ENCODE measurements around the gene FAM9A.

DNA sequence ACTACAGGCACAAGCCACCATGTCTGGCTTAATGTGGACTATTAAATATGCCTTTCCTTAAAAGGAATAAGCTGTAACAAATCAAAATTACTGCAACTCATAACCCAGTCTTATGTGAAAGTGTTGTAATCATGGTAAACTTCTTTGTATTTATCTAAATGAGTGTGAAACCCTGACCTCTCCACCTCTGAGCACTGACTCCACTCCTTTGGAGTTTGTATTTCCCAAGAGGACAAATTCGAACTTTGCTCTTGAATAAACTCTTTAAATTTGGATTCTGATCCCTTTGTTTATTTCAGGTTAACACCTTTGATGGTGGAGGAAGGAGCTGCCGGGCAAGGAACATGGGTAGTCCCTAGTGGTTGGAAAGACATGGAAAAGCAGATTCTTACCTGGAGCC lies 48.3 kb upstream of the FAM9A start:
- no peak for TF ChIP-seq ISL1 (CRISPR knock-in tag; IDR thresholded peaks at IDR 0.05)
- TF ChIP-seq, protein P1, sequence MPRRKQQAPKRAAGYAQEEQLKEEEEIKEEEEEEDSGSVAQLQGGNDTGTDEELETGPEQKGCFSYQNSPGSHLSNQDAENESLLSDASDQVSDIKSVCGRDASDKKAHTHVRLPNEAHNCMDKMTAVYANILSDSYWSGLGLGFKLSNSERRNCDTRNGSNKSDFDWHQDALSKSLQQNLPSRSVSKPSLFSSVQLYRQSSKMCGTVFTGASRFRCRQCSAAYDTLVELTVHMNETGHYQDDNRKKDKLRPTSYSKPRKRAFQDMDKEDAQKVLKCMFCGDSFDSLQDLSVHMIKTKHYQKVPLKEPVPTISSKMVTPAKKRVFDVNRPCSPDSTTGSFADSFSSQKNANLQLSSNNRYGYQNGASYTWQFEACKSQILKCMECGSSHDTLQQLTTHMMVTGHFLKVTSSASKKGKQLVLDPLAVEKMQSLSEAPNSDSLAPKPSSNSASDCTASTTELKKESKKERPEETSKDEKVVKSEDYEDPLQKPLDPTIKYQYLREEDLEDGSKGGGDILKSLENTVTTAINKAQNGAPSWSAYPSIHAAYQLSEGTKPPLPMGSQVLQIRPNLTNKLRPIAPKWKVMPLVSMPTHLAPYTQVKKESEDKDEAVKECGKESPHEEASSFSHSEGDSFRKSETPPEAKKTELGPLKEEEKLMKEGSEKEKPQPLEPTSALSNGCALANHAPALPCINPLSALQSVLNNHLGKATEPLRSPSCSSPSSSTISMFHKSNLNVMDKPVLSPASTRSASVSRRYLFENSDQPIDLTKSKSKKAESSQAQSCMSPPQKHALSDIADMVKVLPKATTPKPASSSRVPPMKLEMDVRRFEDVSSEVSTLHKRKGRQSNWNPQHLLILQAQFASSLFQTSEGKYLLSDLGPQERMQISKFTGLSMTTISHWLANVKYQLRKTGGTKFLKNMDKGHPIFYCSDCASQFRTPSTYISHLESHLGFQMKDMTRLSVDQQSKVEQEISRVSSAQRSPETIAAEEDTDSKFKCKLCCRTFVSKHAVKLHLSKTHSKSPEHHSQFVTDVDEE (CRISPR knock-in tag; IDR thresholded peaks at IDR 0.05) = no peak
- no peak for TF ChIP-seq ZFP30 (CRISPR knock-in tag; IDR thresholded peaks at IDR 0.05)
- TF ChIP-seq CSDC2 (CRISPR knock-in tag; IDR thresholded peaks at IDR 0.05) = no peak
- TF ChIP-seq, protein P2, sequence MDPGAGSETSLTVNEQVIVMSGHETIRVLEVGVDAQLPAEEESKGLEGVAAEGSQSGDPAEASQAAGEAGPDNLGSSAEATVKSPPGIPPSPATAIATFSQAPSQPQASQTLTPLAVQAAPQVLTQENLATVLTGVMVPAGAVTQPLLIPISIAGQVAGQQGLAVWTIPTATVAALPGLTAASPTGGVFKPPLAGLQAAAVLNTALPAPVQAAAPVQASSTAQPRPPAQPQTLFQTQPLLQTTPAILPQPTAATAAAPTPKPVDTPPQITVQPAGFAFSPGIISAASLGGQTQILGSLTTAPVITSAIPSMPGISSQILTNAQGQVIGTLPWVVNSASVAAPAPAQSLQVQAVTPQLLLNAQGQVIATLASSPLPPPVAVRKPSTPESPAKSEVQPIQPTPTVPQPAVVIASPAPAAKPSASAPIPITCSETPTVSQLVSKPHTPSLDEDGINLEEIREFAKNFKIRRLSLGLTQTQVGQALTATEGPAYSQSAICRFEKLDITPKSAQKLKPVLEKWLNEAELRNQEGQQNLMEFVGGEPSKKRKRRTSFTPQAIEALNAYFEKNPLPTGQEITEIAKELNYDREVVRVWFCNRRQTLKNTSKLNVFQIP (CRISPR knock-in tag; IDR thresholded peaks at IDR 0.05; ENCODE audit: borderline replicate concordance, low read depth) = no peak
- TF ChIP-seq TCF4 (CRISPR knock-in tag; IDR thresholded peaks at IDR 0.05; ENCODE audit: borderline replicate concordance) = no peak

Measured in SK-N-SH treated with all-trans-retinoic acid at 6 μM for 48 hours (cell line).